Right lobe of liver (tissue), 4 donors: ENCODE data around the gene TMPRSS9.
"Not testable (repeated sequence)": the region's sequence is repeated elsewhere in the genome, so short reads cannot be mapped to it uniquely, and the experiment has no call there.

Experiments used
- POLR2A ChIP-seq: fragments of 450-650 bp; IDR thresholded peaks from one replicate; pipeline ENCODE4 v1.6.1; 2017; ENCODE audit warnings: antibody characterized with exemption, mild to moderate bottlenecking
- TF ChIP-seq, protein P1 (sequence below), 4 donors: fragments of 200-600 bp in 3 of 4; fragments of 450-650 bp in 1 of 4; IDR thresholded peaks; one replicate each; pipeline versions ENCODE4 v1.5.1 to v1.8.0; 2016 to 2022; ENCODE audit warnings: antibody characterized with exemption in 4 of 4, mild to moderate bottlenecking in 2 of 4
- donor health status: DM: no; HTN: no; CAD: no.
- donor health status: DM: no; HTN: no; CAD: no.
- donor health status: DM: no; HTN: yes; CAD: no.

GRCh38 chr19:2469915-2470200 is 109.8 kb downstream of the TMPRSS9 start:
- TF ChIP-seq, protein P1, sequence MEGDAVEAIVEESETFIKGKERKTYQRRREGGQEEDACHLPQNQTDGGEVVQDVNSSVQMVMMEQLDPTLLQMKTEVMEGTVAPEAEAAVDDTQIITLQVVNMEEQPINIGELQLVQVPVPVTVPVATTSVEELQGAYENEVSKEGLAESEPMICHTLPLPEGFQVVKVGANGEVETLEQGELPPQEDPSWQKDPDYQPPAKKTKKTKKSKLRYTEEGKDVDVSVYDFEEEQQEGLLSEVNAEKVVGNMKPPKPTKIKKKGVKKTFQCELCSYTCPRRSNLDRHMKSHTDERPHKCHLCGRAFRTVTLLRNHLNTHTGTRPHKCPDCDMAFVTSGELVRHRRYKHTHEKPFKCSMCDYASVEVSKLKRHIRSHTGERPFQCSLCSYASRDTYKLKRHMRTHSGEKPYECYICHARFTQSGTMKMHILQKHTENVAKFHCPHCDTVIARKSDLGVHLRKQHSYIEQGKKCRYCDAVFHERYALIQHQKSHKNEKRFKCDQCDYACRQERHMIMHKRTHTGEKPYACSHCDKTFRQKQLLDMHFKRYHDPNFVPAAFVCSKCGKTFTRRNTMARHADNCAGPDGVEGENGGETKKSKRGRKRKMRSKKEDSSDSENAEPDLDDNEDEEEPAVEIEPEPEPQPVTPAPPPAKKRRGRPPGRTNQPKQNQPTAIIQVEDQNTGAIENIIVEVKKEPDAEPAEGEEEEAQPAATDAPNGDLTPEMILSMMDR (IDR thresholded peaks at IDR 0.05) = not testable (repeated sequence)
- not testable (repeated sequence) for TF ChIP-seq POLR2A
